ENCODE data around the gene CPAMD8.

The CPAMD8 gene

DNA sequence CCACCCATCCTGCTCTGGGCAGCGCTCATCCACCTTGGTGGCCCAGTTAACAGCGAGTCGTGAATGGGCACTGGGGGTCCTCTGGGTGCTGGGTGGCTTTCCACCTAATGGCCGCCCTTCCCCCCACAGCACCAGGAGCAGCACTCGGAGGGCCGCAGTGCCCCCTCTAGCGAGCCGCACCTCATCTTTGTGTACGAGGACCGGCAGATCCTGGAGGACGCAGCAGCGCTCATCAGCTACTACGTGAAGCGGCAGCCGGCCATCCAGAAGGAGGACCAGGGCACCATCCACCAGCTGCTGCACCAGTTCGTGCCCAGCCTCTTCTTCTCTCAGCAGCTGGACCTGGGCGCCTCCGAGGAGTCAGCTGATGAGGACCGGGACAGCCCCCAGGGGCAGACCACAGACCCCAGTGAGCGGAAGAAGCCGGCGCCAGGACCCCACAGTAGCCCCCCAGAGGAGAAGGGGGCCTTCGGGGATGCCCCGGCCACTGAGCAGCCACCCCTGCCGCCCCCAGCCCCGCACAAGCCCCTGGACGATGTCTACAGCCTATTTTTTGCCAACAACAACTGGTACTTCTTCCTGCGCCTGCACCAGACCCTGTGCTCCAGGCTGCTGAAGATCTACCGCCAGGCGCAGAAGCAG, 157.2 kb downstream of the CPAMD8 start:
- no peak for DNase-seq

- no peak for DNase-seq
Measured at GRCh38 chr19:16868423-16869130, 158.0 kb downstream of the CPAMD8 start.

GRCh38 chr19:16867211-16867610, 159.4 kb downstream of the CPAMD8 start:
- DNase-seq: no peak

GRCh38 chr19:16862826-16863415, 163.7 kb downstream of the CPAMD8 start:
- no peak for DNase-seq

DNA sequence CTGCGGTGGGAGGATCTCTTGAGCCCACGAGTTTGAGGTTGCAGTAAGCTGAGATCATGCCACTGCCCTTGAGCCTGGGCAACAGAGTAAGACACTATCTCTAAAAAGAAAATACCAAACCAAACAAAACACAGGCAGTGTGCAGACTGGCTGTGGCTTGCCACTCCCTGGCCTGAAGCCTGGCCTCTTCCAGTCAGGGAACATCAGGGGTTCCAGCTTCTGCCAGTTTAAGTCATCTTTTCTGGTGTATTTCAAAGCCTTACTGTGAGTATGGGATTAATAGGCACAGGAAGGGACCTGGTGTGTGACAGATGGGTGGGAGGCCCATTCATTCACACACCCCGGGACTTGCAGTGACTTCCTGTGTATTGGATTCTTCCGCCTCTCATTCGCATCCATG, 164.8 kb downstream of the CPAMD8 start:
- DNase-seq: no peak

DNA sequence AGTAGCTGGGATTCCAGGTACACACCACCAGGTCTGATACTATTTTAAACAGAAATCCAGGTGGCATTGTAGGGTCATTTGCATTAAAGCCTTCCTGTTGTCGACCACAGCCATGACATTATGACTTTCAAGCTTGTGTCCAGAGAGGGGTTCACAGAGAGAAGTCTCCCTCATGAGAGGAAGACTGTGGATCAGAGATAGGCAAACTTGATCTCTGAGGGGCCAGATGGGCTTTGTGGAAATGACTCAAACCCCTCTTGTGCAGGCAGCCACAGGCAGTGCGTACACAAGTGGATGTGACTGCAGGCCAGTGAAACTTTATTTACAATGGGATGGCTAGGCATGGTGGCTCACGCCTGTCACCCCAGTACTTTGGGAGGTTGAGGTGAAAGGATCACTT, 165.6 kb downstream of the CPAMD8 start:
- DNase-seq: no peak

DNA sequence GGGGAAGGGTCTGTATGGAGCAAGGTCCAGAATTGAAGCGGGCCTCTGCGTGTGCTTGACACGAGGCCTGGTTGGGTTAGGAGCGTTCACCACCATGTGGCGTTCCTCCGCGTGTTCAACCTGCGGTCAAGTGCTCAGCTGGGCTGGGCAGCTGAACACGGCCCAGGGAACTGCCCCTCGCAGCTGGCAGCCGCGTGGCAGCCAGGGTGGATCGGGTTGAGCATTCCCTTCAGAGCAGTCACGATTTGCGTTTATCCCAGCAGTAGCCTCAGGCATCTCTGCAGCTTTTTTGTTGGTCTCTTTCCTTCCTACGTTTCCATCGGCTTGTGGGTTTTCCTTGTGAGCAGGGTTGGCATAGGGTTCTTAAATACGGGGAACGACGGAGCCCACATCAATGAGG, 166.5 kb downstream of the CPAMD8 start:
- no peak for DNase-seq

GRCh38 chr19:16859626-16860025, 167.0 kb downstream of the CPAMD8 start:
- no peak for DNase-seq

DNA sequence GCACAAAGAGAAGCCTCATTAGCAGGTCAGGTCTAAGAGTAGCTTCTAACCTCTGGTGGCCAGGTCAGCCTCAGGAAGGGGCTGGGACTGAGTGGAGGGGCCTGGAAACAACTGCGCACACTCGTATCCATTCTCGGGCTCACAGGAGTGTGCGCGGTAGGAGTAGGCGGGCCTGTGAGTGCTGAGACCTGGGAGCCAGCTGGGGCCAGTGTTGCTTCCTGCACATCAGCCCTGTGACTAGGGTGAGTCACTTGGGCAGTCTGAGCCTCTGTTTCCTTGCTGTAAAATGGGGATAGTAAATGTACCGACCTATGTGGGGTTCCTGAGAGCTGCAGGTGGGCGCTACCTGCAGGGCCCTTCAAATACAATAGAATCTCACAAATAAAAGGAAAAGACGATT, 170.5 kb downstream of the CPAMD8 start:
- DNase-seq: no peak

GRCh38 chr19:16853066-16853465, 173.5 kb downstream of the CPAMD8 start:
- no peak for DNase-seq

DNA sequence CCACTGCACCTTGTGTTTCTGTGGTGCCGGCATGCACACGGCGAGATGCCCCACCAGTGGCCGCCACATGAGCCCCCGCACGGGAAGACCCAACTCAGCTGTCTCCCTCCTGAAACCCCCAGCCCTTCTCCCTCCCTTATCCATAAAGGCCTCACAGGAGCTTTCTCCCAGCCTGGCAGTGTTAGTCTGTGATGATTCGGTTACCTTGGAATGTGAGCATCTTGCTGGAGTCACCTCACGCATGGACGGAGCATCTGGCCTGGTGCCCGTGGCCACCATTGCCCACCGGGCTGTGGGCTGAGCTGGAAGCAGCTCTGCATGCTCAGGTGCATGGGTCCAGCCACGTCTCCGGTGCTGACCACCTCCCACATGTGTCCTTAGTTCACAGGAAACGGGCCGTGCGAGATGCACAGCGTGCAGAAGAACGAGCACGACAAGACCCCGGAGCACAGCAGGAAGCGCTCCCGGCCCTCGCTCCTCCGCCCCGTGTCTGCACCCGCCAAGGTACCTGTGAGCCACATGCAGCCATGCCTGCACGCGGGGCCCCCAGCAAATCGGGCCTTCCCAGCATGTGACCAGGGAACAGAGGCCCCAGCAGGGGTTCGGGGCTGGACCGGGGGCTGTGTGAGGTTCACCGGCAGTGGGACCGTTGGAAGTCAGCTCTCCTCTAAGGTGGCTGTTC, 175.4 kb downstream of the CPAMD8 start:
- DNase-seq: no peak

- no peak for DNase-seq
Measured at GRCh38 chr19:16850133-16850532, 176.5 kb downstream of the CPAMD8 start.

- DNase-seq: no peak
Measured at GRCh38 chr19:16849168-16849567, 177.4 kb downstream of the CPAMD8 start.

- no peak for DNase-seq
Measured at GRCh38 chr19:16847430-16847829, 179.2 kb downstream of the CPAMD8 start.

DNA sequence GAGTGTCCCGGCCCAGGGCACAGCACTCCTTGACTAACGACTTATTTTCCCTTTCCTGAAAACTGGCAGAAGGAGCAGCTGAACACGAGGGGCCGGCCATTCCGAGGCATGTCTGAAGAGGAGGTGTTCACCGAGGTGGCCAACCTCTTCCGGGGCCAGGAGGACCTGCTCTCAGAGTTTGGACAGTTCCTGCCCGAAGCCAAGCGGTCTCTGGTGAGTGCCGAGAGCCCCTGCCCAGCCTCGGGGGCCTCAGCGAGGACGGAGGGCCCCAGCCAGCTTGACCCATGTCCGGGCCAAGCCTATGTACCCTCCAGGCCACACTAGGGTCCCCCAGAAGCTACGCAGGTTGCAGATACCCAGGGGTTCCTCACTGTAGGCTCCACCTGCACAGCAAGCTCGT, 179.7 kb downstream of the CPAMD8 start:
- DNase-seq: no peak

Data from KG1 (cell line).